NT2/D1 (cell line): ENCODE results near the gene CIBAR2.

Experiments used
- SUZ12 ChIP-seq: IDR thresholded peaks from 2 replicates; pipeline ENCODE4 v1.6.1; 2011; ENCODE audit not compliant: insufficient read length, insufficient read depth; ENCODE audit errors: extremely low read depth
- YY1 ChIP-seq: IDR thresholded peaks from 2 replicates; pipeline ENCODE4 v1.6.1; 2011; ENCODE audit not compliant: insufficient read length, insufficient read depth
- ZNF274 ChIP-seq: IDR thresholded peaks from 2 replicates; pipeline ENCODE4 v1.6.1; 2011; ENCODE audit warnings: mild to moderate bottlenecking, low read depth, low read length

- TF ChIP-seq YY1 (no peak), ZNF274 (no peak), SUZ12 (no peak)
Observed at GRCh38 chr16:85055493-85056210, 56.6 kb downstream of the CIBAR2 start.
